GM12892 (cell line): ENCODE data around the gene WASF2.

ENCODE experiments used
- DNase-seq: peaks from one replicate; pipeline ENCODE4 v3.0.0; 2011; ENCODE audit not compliant: insufficient read length
- FAIRE-seq: peaks from 2 replicates; lab custom pipeline; 2011; peaks lifted over from hg19 to GRCh38; lab: Jason Lieb, UNC
- POLR2A ChIP-seq: IDR thresholded peaks from 2 replicates; pipeline ENCODE4 v1.6.1; 2011; ENCODE audit warnings: low read depth, low read length, control low read depth
- POLR2AphosphoS5 ChIP-seq: IDR thresholded peaks from 2 replicates; pipeline ENCODE4 v1.6.1; 2011; ENCODE audit warnings: low read depth, low read length, control low read depth
- TAF1 ChIP-seq: IDR thresholded peaks from 2 replicates; pipeline ENCODE4 v1.6.1; 2011; ENCODE audit warnings: low read depth, mild to moderate bottlenecking, control low read depth, low read length, borderline replicate concordance

WASF2 gene

GRCh38 chr1:27519331-27520258 lies 29.6 kb upstream of the WASF2 start:
- no peak for FAIRE-seq
- TF ChIP-seq TAF1, result no peak
- no peak for TF ChIP-seq POLR2AphosphoS5
- no peak for TF ChIP-seq POLR2A
- DNase-seq, result no peak

DNA sequence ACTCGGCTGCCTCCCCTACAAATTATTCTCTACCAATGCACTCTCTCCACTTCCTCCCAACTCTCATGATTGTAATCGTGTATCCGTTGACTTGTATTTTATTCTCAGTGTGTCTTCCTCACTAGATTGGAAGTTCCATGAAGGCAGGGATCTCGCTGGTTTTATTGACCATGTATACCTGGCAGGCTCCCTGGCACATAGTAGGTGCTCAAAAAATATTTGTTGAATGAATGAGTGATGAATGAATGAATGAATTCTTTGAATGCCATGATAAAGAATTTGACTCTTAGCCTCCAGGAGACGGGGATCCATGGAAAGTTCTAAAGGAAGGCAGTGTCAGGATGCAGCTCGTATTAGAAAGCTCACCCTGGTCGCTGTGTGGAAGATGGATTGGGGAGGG lies 28.8 kb upstream of the WASF2 start:
- DNase-seq (no peak), FAIRE-seq (no peak)
- TF ChIP-seq TAF1 (no peak), POLR2AphosphoS5 (no peak)

DNA sequence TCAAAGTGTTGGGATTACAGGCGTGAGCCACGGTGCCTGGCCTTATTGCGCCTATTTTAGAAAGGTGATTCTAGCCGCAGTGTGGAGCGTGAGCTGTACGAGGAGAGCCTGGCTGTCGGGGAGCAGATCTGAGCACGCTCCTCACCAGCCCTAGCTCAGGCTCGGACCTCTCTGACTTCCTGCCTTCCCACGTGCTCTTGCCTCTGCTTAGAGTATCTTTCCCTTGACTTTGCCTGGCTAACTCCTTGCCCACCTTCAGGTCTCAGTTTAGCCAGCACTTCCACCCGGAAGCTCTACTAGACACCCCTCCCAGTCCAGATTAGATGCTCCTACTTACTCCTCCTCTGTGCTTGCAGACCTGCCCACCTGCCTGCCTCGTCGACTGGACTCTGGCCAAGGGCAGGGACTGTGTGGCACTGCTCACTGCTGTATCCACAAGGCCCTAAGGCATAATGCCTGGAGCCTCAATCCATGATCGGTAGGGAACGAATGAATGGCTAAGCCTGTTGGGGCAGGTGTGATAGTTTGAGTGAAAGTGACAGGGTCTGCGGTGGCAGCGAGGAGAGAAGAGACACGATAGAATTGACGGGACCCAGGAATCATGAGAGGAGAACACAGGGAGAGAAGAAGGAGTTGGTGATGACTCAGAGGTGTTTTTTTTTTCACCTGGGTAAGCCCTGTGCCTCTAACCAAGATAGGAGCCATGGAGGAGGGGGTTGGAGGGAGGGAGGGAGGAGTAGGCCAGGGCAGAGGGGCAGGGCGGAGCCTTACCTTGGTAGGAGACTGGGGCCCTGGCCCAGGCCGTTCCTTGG lies 28.1 kb upstream of the WASF2 start:
- TF ChIP-seq POLR2A, result no peak
- no peak for TF ChIP-seq POLR2AphosphoS5
- TF ChIP-seq TAF1, result no peak
- no peak for FAIRE-seq
- no peak for DNase-seq

GRCh38 chr1:27517301-27517700 lies 27.3 kb upstream of the WASF2 start:
- TF ChIP-seq POLR2A (no peak), POLR2AphosphoS5 (no peak), TAF1 (no peak)
- no peak for FAIRE-seq
- no peak for DNase-seq

GRCh38 chr1:27515626-27516025 lies 25.7 kb upstream of the WASF2 start:
- no peak for TF ChIP-seq POLR2A
- TF ChIP-seq TAF1, result no peak
- no peak for DNase-seq
- FAIRE-seq, result no peak

GRCh38 chr1:27513958-27514357 lies 24.0 kb upstream of the WASF2 start:
- no peak for FAIRE-seq
- no peak for DNase-seq
- TF ChIP-seq POLR2A (no peak), POLR2AphosphoS5 (no peak), TAF1 (no peak)

GRCh38 chr1:27513528-27513927 lies 23.6 kb upstream of the WASF2 start:
- TF ChIP-seq POLR2A (no peak), TAF1 (no peak), POLR2AphosphoS5 (no peak)
- DNase-seq (no peak), FAIRE-seq (no peak)

- no peak for TF ChIP-seq POLR2A
- TF ChIP-seq POLR2AphosphoS5, result no peak
- TF ChIP-seq TAF1, result no peak
- DNase-seq (no peak), FAIRE-seq (no peak)
Observed at GRCh38 chr1:27509127-27510080, 19.4 kb upstream of the WASF2 start.

GRCh38 chr1:27507960-27508665 lies 18.1 kb upstream of the WASF2 start:
- DNase-seq, result no peak
- TF ChIP-seq POLR2A (no peak), POLR2AphosphoS5 (no peak), TAF1 (no peak)
- FAIRE-seq, result no peak

- TF ChIP-seq POLR2A, result no peak
- no peak for TF ChIP-seq POLR2AphosphoS5
- no peak for TF ChIP-seq TAF1
- no peak for DNase-seq
- FAIRE-seq, result no peak
Observed at GRCh38 chr1:27506703-27507102, 16.7 kb upstream of the WASF2 start.

GRCh38 chr1:27505420-27505680 lies 15.4 kb upstream of the WASF2 start:
- DNase-seq (no peak), FAIRE-seq (no peak)
- no peak for TF ChIP-seq POLR2AphosphoS5
- TF ChIP-seq POLR2A, result no peak
- no peak for TF ChIP-seq TAF1
